IPS DF 19.7 (cell line): ENCODE data around the gene MAN1B1.
"Not testable (repeated sequence)": the region's sequence is repeated elsewhere in the genome, so short reads cannot be mapped to it uniquely, and the experiment has no call there.

Experiments used
- DNase-seq: peaks from one replicate; pipeline ENCODE4 v3.0.0-alpha.2; 2013; ENCODE audit warnings: low read depth, low spot score

The MAN1B1 gene

DNA sequence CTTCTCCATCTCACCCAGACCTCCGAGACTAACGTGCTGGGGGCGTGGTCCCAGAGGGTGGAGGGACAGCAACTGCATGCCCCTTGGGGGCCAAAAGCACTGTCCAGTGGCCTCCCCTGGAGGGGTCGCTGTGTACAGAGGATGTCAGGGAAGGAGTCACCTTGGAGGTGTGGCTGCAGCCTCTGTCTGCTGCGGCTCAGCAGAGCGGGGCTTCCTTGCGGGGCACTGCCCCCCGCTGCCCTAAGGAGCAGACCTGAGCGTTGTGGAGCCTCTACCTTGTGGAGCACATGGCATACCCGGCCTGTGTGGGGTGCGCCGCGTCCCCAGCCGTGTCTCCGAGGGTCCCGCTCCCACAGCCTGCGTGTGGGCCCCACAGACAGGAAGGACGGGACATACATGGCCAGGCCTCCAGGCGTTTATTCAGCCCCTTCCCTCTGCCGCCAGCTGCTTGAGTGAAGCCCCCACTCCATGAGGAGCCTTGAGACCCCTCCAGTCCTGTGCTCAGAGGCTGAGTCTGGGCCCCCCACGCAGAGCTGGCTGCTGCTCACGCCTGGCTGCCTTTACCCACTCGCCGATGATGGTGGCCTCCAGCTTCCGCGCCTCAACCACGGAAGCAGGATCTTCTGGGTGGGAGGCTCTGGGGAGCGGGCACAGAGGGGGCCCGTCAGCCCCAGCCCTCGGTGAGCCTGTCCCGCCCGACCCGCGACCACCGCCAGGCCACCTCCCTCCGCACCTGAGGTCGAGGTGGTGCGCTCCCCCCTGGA is 23.5 kb downstream of the MAN1B1 start:
- DNase-seq = no peak

DNA sequence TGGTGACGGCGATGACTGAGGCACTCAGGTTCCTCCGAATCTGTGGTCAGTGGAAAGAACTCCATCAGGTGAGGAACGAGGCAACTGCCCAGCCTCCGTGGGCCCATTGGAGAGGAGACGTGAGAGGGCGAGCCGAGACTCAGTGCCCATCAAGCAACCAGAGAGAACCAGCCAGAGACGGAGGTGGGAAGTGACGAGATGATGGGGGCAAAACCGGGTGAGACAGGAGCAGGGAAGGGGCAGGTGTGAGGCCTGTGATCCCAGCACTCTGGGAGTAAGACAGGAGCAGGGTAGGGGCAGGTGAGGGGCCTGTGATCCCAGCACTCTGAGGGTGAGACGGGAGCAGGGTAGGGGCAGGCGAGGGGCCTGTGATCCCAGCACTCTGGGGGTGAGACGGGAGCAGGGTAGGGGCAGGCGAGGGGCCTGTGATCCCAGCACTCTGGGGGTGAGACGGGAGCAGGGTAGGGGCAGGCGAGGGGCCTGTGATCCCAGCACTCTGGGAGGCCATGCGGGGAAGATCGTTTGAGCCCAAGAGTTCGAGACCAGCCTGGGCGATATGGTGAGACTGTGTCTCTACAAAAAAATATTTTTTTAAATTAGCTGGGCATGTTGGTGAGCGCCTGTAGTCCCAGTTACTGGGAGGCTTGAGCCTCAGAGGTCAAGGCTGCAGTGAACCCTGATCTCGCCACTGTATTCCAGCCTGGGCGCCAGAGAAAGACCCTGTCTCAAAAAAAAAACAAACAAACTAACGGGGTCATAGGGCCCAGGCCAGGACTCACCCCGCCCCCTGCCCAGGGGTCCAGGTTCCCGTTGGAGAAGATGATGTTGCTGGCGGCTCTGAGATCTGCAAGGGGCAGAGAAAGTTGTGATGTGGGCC is 24.4 kb downstream of the MAN1B1 start:
- no peak for DNase-seq

GRCh38 chr9:137111788-137112563 is 25.2 kb downstream of the MAN1B1 start:
- DNase-seq = no peak

DNA sequence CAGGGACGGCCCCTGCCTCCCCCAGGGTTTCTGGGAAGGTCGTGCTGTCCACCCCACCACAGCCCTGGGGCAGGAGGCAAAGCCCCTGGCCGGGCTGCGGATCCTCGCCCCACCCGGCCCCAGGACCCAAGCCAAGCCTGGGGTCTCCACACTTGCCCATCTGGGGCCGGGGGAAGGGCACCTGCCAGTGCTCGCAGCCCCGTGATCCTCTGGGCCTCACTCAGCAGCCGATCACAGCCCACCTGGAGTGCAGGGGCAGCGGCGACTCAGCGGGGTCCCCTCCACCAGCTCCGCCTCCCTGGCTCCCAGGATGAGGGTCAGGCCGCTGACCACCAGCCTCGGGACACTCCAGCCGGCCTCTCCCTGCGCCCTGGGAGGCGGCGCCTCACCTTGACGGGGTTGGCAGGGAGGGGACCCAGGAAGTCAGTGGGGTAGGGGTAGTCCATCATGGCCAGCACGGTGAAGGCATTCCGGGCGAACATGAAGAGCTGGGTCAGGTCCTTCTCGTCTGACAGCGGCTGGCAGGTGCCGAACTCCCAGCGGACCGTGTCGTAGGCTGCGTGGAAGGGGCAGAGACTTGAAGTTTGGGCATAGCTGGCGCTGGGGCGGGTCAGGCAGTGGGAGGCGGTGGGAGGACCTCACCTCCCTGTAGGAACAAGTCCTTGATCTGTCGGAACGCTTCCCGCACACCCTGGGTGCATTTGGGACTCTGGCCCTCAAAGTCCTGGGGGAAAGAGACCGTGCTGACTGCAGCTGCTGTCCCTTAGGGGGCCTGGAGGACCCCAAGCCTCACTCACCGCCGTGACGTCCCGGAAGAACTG is 26.0 kb downstream of the MAN1B1 start:
- DNase-seq = no peak

- DNase-seq = no peak
These were observed 26.8 kb downstream of the MAN1B1 start for GRCh38 chr9:137113385-137114159.

- DNase-seq = no peak
These were observed 27.4 kb downstream of the MAN1B1 start for GRCh38 chr9:137114220-137114612.

GRCh38 chr9:137114613-137115393 is 28.0 kb downstream of the MAN1B1 start, which contains the start of gene DPP7:
TSS of gene DPP7 (minus strand) at chr9:137114733. CDS start at chr9:137114713, 20 bp downstream.
- DNase-seq = no peak

- DNase-seq = no peak
These were observed 28.7 kb downstream of the MAN1B1 start for GRCh38 chr9:137115394-137116026.

DNA sequence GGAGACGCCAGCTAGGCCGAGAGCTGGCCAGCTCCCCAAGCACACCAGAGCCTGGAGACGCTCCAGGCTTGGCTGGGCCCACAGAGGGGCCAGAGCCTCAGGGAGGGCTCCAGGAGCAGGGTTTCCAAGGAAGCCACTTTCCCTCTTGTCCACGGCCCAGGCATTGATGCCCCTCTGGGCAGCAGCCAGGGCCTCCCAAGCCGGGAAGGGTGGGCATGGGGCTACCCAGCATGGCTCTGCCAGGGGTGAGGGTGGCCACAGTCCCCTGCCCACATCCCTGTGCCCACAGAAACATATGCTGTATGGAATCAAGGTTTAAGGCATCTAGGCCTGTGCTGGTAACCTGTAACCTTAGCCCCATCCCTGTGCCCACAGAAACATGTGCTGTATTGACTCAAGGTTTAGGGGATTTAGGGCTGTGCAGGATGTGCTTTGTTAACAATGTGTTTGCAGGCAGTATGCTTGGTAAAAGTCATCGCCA is 29.3 kb downstream of the MAN1B1 start:
- no peak for DNase-seq

DNA sequence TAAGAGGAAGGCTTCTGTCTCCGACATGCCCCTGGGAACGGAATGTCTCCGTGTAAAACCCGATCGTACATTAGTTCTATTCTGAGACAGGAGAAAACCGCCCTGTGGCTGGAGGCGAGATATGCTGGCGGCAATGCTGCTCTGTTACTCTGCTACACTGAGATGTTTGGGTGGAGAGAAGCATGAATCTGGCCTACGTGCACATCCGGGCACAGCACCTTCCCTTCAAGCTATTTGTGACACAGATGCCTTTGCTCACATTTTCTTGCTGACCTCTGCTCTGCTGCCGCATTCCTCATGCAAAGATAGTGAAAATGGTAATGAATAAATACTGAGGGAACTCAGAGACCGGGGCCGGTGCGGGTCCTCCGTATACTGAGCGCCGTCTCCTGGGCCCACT is 29.9 kb downstream of the MAN1B1 start:
- DNase-seq = no peak

DNA sequence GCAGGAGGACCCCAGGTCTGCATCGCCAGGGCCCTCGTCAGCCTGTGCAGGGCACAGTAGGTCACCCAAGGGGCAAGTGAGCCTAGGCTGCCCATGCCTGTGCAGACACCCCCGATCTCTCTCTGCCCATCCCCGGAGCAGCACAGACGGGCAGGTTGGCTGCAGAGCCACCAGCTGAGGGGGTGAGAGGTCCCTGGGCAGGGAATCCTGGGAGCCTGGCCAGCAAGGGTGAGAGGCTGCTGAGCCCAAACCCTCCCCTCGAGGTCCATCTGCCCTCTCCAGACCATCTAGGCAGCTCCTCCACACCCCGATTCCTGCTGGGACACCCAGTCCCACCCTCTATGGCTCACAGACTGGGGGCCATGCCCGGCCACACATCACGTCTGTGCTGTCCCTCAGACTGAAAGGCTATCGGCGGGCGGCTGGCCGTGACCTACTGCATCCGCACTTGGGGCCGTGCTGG is 30.5 kb downstream of the MAN1B1 start:
- DNase-seq = no peak

DNA sequence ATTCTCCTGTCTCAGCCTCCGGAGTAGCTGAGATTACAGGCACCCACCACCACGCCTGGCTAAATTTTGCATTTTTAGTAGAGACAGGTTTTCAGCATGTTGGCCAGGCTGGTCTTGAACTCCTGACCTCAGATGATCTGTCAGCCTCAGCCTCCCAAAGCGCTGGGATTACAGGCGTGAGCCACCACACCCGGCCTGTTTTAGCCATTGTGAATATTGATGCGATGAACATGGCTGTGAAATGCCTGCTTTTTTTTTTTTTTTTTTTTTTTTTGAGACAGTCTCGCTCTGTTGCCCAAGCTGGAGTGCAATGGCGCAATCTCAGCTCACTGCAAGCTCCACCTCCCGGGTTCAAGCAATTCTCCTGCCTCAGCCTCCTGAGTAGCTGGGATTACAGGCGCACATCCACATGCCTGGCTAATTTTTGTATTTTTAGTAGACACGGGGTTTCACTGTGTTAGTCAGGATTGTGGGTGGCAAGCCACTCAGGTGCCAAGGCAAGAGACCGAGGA is 31.4 kb downstream of the MAN1B1 start:
- DNase-seq = not testable (repeated sequence)

DNA sequence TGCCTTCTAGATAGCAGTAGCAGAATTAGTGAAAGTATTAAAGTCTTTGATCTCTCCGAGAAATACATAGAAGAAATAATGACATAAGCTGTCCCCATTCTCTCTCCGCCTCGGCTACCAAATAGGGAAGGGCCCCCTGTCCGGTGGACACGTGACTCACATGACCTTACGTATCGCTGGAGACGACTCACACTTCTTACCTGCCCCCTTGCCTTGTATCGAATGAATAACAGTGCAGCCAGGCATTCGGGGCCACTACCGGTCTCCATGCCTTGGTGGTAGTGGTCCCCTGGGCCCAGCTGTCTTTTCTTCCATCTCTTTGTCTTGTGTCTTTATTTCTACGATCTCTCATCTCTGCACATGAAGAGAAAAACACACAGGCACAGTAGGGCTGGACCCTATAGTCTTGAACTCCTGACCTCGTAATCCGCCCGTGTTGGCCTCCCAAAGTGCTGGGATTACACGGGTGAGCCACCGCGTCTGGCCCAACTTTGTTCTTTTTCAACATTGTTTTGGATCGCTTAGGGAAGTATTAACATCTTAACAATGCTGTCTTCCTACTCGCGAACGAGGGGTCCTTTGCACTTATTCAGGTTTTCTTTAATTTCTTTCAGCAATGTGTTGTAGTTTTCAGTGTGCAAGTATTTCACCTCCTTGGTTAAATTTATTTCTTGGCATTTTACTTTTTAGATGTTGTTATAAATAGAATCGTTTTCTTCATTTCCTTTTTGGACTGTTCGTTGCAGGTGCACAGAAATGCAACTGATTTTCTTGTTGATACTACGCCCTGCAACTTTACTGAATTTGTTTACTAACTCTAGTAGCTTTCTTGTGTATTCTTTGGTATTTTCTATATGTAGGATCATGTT is 35.4 kb downstream of the MAN1B1 start:
- not testable (repeated sequence) for DNase-seq

DNA sequence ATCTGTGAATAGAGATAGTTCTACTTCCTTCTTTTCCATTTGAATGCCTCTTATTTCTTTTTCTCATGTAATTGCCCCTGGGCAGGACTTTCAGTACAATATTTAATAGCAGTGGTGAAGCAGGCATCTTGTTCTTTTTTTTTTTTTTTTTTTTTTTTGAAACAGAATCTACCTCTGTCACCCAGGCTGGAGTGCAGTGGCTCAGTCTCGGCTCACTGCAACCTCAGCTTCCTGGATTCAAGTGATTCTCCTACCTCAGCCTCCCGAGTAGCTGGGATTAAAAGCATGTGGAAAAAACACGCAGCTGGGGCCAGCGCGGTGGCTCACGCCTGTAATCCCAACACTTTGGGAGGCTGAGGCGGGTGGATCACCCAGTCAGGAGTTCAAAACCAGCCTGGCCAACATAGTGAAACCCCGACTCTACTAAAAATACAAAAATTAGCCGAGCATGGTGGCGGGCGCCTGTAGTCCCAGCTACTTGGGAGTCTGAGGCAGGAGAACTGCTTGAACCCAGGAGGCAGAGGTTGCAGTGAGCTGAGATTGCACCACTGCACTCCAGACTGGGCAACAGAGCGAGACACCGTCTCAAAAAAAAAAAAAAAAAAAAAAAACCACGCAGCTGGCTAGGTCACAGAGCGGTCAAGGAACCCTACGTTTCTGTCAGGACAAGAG is 36.1 kb downstream of the MAN1B1 start:
- not testable (repeated sequence) for DNase-seq

GRCh38 chr9:137123468-137123837 is 36.7 kb downstream of the MAN1B1 start:
- no peak for DNase-seq

DNA sequence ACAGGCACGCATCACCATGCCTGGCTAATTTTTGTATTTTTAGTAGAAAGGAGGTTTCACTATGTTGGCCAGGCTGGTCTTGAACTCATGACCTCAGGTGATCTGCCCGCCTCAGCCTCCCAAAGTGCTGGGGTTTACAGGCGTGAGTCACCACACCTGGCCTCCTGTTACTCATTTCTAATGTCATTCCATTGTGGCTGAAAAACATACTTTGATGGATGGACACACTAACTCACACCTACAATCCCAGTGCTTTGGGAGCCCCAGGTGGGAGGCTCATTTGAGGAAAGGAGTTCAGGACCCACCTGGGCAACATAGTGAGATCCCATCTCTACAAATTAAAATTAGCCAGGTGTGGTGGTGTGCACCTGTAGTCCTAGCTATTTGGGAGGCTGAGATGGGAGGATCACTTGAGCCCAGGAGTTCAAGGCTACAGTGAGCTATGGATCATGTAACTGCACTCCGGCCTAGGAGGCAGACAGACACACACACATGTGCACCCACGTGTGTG is 37.2 kb downstream of the MAN1B1 start:
- not testable (repeated sequence) for DNase-seq

DNA sequence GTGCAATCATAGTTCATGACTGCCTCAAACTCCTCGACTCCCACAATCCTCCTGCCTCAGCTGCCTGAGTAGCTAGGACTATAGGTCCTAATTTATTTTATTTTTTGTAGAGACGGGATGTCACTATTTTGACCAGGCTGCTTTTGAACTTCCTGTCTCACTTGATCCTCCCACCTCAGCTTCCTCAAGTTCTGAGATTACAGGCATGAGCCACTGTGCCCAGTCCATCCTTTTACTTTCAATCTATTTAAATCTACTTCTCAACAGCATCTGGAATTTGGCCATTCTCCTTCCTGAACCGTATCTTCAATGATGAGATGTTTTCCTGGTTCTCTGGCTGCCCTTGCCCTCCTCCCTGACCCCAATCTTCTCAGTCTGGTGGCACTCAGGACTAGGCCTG is 40.0 kb downstream of the MAN1B1 start:
- DNase-seq = no peak
